Measurements from ENCODE around the gene ITGBL1.

Gene ITGBL1

DNA sequence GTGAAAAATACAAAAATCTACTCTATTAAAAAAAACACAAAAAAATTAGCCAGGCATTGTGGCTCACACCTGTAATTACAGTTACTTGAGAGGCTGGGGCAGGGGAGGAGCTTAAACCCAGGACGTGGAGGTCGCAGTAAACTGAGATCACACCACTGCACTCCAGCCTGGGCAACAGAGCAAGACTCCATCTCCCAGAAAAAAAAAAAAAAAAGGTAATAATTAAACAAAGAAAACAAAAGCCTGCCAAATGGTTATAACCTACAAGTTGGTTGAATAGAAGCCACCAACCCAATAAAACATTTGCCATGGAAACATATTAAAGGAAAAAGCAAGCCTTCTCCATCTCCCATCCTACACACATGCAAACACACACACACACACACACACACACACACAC, 255.2 kb downstream of the ITGBL1 start:
- no peak for DNase-seq

DNA sequence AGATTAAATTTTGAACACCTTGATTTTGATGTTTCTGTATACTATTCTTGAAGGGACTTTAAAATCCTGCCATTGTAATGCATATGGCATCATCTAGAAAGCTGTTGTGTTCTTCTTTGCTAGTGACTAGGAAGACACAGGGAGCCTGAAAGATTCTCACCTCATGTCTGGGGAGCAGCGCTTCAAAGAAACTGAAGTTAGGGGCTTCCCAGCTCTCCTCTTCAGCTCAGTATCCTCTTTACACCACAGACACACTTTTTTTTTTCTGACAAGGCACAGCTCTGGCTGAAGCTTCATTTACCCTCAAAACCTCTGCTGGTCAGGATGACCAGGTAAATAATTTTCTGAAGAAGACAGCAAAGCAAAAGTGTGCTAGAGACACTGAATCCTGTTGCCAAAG, 255.6 kb downstream of the ITGBL1 start:
- DNase-seq: no peak

DNA sequence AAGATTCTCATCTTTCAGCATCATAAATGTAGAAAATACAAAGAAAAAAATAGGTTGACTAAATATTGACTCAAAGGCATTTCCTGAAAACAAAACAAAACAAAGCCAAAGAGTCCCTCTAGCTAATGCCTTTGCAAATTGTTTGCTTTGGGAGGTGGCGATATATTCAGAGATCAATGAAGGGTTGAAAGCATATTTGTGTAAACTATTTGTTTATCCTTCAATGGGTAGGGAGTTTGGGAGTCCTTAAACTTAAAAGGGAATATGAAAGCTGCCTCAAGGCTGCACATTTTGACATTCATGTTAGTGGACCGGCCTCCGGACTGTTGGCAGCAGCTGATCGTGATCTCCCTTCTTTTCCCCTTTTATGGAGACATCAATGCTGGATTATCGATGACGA, 257.5 kb downstream of the ITGBL1 start:
- DNase-seq: no peak

DNA sequence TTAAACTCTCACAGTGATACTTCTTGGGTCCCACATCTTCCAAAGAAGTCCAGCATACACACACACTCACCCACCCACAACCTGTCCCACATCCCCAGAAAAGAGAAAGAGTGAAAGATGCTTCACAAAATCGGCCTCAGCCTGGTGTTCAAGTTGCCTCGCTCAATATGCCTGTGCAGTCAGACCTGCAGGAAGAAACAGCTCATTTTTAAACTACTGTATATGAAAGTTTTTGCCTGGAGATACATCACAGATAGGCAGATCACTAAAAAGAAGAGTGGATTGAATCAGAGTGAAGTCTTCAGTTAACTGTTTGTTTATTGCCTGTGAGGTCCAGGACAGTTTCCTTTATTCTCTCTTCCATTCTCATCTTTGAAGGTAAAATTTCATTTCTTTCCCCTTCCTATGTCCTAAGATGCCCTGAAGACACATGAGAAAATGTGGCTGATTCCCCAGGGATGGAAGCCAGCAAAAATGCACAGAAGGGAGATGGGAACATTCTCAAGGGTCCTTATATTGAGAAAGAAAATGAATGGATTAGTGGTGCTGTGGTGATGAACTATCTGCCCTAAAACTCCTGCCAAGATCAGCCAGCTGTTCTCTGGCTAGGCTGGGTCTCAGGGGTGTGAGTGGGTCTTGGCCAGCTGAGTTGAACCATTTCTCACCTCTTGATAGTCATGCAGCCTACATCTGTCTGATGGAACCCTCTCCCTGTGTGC, 259.0 kb downstream of the ITGBL1 start:
- no peak for DNase-seq

DNA sequence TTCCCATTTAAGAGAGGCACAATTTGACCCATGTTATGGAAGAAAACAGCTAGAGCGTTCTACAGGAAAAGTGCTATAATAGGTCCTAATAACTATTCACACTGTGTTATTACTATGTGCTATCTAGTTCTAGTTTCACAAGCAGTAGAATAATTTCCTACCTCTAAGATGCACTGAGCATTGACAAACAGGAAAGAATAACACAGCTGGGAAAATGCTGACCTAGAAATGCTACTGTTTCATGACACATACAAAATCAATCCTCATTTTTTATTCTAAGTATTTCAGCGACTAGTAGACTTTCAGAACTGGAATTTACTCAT, 259.5 kb downstream of the ITGBL1 start:
- DNase-seq: no peak

DNA sequence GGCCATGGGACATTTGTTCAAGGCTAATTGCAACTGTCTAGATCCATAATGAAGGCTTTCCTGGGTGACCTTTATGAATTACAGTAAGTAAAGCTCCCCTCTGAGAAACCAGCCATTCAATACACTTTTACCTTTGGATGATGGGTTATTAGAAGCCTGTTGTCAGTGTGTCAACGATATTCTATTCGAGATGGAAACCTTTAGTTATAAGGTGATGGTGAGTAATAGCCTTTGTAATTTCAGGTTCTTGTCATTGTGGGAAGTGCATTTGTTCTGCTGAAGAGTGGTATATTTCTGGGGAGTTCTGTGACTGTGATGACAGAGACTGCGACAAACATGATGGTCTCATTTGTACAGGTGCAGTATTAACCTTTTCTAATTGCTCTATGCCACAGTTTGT, 261.7 kb downstream of the ITGBL1 start:
- DNase-seq: no peak

DNA sequence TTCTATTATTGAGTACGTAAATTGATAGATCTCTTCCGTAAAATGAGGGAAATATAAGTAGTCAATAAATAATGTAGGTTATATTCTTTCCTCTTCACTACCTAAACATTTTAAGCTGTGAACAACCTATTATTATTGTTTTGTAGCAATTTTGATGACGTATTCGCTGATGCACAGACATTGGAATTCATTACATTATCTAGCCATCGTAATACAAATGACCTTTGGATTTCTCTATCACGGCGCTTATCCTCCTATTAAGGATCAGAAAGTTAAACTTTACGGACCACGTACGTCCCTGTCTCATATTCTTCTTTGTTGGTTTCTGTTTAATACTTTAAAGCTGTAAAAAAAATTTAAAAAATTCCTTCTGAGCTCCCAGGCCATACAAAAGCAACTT, 264.9 kb downstream of the ITGBL1 start:
- no peak for DNase-seq

DNA sequence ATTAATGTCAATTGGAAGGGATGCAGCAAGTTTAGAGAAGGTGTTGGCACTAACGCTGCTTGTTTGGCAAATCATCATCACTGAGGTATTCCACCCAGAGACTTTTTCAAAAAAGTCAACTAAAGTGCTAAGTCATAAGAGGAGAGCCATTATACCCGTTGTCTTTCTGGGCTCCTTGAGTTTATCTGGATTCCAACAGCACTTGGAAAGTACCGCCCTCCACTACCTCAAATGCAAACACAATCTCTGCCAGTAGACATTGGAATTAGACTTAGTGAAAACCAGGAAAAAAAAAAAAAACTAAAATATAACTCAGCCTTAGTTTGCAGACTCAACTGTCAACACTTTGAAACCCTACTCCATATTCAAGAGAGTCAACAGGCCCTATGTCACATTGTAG, 266.0 kb downstream of the ITGBL1 start:
- no peak for DNase-seq

DNA sequence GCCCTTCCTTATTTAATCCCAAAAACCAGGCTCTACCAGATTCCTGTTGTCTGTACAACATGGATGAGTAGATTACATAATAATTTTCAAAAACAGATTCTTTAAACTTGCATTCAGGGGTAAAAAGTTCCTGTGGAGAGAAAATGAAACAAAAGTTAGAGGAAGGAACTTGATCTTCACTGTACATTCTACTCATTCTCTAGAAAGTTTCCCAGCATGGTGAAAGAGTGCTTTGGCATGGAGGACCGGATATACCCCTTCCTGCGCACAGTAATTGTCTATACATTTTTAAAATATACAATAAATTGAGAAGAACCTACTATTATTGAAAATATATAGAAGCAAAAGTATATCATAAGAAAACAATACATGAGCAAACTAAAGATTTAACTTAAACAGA, 274.2 kb downstream of the ITGBL1 start:
- DNase-seq: no peak

DNA sequence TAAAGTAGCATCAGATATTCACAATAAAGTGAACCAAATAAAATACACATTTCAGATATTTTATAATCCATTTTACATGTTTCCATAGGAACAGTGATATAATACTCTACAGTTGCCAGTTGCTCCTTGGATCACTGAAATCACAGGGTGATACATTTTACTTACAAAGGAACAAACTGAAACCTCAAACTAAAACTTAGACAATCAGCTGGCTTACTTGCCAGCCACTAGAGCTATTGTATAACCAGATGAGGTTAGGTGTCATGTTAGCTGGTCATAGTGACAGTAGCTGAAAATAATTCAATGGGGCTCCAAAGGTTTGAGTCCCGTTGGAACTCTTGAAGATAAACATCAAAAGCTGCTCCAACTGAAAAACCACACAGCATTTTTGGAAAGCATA, 274.6 kb downstream of the ITGBL1 start:
- no peak for DNase-seq

DNA sequence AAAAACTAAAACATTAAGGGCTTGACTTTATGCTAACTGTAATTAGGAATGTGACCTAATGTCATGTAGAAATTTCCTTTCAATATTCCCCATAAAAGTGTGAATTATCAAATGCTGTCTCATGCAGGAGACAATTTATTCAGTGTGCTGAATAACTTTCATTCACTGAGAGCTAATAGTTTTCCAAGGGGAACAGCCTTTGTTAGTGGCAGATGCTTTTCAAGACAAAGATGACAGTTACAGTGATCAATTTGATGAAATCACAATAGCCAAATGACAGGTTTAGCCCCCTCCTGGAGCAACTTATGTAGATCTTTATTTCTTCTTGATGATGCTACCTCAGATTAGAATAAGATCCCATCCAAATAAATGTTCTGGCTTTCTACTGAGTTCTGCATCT, 275.5 kb downstream of the ITGBL1 start:
- DNase-seq: no peak

DNA sequence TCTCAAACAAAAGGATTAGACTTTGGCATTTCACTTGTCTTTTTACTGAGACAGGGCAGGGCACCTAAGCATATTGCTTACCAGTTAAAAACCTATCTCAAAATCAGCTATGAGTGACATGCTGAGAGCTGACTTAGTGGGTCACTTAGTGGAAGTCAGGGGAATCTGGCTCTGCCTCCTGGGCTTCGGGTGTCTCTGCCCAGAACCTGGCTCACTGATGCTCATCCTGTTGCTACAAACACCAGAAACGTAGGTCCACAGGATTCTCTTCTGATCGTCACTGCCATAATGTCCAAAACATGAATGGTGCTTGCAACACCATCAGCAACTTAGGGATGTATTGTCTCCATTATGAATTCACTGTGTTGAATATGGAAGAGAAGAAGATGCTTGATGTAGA, 276.1 kb downstream of the ITGBL1 start:
- DNase-seq: no peak

DNA sequence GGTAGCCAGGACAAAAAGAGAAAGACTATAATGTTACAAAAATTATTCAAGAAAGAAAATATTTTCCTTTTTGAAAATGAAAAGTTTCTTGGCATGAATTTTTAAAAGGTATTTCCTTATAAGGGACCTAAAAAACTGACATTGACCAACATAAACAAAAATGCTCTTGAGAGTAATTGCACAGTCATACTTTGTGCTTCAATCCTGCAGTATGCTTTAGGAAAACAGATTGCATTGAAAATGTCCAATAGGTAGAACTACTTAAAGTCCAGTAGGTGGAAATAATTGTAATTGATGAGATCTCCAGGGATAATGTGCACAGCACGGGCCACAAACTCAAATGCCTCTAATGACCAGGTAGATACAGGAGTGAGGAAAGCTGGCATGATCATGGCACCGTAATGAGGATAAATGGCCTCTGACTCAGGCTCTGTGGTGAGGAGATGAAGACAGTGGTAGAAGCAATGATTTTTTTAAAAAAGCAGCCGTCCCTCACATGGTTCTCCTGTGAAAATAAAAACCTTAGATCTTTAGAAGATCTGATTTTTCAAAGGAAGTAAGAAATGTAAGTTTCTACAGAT, 278.0 kb downstream of the ITGBL1 start:
- no peak for DNase-seq

DNA sequence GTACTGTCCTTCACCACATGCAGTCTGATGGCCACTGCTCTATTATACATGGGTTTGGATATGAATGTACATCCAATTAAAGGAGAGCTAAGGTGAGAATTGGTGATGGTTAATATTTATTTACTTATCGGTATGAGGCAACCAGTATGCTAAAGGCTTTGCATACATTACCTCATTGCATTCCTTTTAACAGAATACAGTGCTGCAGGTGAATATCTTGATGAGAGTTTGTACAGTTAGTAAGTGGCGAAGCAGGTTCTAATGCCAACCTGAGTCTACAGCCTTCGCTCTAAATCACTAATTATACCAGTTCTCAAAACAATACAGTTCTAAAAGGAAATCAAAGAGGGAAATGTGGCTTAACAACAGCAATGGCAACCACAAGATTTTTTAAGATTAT, 284.1 kb downstream of the ITGBL1 start:
- no peak for DNase-seq

DNA sequence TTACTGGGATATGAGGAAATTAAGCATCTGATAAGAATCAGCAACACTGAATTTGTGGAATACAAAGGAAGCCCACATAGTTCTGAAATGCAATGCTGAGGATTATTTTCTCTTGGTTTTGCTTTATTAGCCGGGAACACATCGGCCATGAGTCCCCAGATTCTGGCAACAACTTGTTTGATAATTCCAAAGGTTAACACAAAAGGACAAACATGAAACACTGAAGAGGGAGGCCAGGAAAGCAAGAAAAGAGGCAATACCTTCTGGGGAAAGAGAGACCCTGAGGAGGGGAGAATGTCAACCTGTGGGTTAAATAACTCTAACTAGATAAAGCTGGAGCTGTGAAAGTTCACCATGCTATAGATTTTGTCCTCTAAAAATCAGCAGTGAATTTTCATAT, 285.9 kb downstream of the ITGBL1 start:
- DNase-seq: no peak

DNA sequence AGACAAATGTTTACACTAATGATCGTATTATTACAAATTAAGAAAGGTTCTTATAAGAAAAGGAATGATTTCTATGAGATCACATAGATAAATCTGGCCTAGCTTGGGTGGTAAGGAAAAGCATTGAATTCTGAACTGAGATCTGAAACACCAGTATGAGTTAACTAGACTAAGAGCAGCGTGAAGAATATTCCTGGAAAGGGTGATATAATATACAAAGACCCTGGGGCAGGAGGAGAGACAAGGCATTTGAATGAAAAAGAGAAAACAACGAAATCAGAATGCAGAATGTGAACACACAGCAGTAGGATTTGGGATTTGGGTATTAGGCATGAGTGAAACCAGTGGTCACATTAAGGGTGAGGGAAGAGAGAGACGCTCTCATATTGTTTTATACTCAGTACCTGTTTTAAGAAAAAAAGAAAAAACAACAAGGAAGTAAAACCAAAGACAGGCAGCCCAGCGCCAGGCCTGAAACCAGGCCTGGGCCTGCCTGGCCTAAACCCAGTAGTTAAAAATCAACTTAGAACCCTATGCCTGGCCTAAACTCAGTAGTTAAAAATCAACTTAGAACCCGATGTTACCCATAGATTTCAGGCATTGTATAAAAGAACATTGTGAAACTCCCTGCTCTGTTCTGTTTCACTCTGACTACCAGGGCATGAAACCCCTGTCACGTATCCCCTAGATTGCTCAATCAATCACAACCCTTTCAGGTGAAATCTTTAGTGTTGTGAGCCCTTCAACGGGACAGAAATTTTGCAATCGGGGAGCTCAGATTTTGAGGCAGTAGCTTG, 287.1 kb downstream of the ITGBL1 start:
- peak; percentile 13 for DNase-seq

DNA sequence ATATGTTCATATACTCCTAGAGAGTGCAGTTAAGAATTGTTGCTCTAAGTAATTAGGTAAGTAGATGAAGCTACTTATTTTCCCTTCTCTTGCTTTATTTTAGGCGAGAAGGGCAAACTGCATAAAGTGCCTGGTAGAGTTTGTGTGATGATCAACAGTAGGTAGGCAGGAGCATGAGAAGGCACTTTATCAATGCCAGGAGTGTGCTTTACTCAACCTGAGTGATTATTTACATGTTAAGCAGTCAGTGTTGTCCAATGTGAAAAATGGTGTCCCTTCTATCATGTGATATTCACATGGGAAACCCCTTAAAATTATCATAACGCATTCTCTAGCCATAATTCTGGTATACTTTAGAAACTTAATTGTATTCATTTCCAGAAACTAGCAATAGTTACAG, 294.0 kb downstream of the ITGBL1 start:
- DNase-seq: no peak

DNA sequence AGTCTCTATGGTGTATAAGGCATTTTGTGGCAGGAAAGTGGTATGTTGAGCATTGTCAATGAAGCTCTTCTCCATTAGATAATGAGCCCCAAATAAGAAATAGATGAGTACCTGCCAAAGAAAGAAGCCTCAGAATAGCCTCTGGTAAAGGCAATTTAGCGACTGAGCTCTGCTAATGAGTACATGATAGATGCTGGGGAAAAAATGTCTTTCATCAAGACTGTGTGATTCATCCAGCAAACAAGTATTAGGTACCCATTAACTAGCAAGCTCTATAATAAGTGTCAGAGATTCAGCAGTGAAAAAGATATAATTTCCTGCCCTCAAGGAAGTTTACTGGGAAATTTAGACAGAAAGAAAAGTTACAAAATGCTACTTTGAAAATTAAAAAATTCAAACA, 294.6 kb downstream of the ITGBL1 start:
- peak; percentile 71 for DNase-seq

DNA sequence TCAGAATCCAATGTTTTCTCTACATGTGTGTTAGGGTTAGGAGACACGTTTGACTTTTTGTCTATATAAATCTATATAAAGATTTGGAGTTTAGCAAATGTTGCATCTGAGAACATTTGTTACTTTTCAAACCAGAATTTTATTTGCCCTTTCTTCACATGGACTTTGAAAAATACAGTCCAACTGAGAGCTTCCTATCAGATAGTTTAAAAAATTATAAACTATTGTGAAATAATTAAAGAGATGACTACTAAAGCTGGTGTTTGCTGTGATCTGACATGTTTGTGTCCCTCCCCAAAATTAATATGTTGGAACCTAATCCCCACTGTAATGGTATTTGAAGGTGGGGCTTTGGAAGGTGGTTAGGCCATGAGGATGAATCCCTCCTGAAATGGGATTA, 297.1 kb downstream of the ITGBL1 start:
- DNase-seq: no peak

DNA sequence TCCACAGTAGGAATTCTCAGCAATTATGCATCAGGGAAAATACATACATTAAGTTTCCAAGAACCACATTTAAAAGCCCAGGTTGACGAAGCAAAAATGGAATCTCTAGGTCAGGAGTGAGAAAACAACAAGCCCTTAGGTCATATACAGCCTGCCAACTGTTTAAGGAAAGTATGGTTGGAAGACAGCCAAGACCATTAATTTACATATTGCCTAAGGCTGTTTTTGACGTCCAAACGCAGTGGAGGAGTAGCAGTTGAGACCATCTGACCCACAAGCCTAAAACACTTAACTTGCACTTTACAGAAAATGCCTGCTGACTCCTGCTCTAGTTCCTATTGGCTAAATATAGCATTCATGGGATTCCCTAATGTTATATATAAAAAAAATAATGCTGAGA, 299.0 kb downstream of the ITGBL1 start:
- no peak for DNase-seq

DNA sequence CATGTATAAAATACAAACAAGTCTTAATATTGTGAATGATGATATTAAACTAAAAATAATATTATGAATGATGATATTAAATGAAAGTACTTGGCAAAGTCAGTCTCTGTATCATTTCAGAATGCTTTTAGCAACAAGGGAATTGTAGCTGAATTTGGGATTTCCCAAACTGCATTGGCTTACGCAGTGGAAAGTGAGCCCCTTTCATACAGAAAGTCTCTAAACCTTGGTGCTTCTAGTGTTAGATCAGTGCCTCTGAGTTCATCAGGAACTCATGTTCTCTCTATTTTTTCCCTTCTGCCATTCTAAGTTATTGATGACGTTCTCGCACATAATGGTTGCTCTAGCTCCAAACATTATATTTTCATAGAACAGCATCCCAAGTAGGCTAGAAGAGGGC, 300.0 kb downstream of the ITGBL1 start:
- DNase-seq: no peak

DNA sequence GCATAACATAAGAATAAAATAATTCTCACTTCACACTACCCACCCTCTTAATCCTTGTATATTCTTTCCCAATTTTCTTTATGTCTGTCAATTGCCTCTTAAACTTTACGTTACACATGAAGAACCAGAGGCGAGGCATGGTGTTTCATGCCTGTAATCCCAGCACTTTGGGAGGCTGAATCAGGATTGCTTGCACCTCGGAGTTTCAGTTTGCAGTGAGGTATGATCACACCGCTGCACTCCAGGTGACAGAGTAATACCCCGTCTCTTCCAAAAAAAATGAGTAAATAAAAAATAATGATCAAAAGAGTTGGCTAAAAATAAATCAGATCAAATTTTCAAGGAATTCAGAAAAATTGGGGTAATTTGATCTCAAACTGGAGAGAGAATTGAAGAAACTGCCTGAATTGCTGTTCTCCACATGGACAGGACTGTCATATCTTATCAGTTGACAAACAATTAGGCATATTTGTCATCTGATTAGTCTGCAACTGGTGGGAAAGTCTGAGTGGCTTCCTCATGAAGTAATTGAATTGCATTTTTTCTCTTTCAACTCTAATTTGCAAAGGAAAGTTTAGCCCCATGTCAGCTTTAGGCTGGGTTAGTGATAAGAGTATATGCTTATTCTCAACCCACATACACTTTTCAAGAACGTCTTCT, 302.9 kb downstream of the ITGBL1 start:
- DNase-seq: no peak

DNA sequence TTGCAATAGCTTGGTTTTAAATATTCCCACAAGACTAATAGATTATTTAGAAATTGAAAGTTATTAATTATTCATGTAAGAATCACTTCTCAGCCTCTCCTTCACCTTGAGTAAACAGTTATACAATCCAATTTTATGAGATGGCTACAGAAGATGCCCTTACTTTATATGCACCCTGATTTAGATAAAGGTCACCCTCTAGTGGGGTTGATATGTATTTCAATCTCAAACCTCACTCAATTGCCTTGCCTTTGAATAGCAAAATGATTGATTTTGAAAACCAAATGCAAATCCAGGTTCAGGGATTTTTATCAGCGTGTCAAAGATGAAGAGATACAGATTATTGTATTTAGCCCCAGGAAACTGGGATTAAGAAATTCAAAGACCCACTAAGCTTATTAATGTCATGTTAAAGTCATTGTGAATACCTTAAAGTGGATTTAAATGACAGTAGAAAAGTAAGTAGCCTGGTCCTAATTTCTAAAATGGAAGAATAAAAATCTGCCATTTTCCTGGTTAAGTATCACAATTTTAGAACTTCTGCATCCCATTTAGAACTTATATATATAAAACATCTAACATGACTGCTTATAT, 305.1 kb downstream of the ITGBL1 start:
- DNase-seq: peak; percentile 60

DNA sequence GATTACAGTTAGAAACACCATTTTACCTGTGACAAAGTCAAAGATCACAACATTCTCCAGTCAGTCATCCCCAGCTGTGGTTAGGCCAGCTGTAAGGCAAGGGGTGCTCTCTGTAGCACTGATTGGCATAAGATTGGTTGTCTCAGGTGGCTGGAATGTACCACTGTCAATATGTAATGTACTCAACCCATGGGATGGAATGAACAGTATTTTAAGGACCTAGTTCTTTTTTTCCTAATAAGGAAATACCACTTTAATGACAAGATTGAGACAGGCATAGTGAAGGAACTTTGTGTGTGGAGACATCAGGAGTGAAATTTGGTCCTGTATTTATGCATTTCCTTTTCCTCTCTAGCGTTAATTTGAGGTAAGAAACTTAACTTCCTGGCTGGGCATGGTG, 310.7 kb downstream of the ITGBL1 start:
- DNase-seq: no peak

Data from kidney glomerular epithelial cell (primary cell).